ENCODE results near the gene S100A8.

The S100A8 gene

DNA sequence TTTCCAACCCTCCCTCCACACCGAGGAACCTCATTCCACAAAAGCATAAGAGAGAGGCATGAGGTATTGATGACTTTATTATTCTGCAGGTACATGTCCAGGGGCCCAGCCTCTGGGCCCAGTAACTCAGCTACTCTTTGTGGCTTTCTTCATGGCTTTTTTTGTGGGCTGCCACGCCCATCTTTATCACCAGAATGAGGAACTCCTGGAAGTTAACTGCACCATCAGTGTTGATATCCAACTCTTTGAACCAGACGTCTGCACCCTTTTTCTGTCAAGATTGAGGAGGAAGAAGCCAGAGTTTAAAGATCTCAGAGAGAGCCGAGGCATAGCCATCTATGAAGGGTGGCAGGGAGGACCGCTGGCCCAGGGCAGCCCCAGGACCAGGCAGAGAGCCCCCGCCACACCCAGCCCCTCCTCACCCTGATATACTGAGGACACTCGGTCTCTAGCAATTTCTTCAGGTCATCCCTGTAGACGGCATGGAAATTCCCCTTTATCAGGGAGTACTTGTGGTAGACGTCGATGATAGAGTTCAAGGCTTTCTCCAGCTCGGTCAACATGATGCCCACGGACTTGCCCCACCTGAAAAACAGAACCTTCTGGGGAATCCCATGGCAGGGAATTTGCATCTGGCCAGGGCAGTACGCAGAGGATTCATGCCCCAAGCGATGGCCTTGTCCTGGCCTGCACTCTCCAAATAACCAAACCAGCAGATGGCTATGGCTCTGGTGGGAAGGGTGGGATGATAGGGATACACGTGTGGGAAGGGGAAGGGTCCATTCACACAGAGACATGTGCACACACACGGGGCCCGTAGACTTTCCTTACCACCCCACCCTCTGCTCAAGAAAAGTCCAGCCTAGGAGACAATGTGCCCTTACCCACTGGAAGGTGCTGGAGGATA, 647 bp downstream of the S100A8 start:
- WGBS, 2 experiments (ENCODE audit: insufficient coverage in 2 of 2): 85 to 86% methylated on average over 10 to 13 of the region's 17 CpGs
- no peak overlapping the region for H3K27ac ChIP-seq (ENCODE audit: low read depth, low read length, severe bottlenecking)

DNA sequence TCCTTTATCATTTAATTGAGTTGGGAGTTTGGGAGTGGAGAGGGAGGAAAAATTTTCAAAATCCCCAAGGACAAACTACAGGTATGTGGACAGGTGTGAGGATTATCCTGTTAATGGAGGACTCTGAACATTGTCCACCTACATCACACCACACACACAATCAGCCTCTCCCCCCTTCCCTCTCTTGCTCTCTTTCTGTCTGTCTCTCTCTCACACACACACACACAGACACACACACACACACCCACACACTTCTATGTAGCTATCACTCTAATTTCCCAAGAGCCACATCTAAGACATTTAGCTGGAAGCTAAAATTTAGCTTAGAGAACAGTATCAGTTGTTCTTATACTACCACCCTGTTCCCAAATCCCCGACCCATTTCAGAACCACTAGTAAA, 1.5 kb downstream of the S100A8 start:
- H3K27ac ChIP-seq (ENCODE audit: low read depth, low read length, severe bottlenecking): no peak overlapping the region
- WGBS, 2 experiments (ENCODE audit: insufficient coverage in 2 of 2): no CpG with 5 or more reads among the region's 1 CpG
- no peaks in the 10 kb centered on the region for H3K4me1 ChIP-seq (ENCODE audit: control insufficient read depth, insufficient read depth, low read length, poor library complexity, severe bottlenecking)
- H3K9me3 ChIP-seq (ENCODE audit: control insufficient read depth, low read length): no peaks in the 10 kb centered on the region
- no peaks in the 10 kb centered on the region for H3K36me3 ChIP-seq (ENCODE audit: control insufficient read depth, insufficient read depth, low read length)
- H3K4me3 ChIP-seq (ENCODE audit: extremely low read depth, insufficient read depth, low read length, poor library complexity, severe bottlenecking): no peak overlapping the region

More for the DNA sequence above, 647 bp downstream of the S100A8 start:
- no peaks in the 10 kb centered on the region for H3K9me3 ChIP-seq (ENCODE audit: control insufficient read depth, low read length)
- H3K4me1 ChIP-seq (ENCODE audit: control insufficient read depth, insufficient read depth, low read length, poor library complexity, severe bottlenecking): no peaks in the 10 kb centered on the region
- no peaks in the 10 kb centered on the region for H3K36me3 ChIP-seq (ENCODE audit: control insufficient read depth, insufficient read depth, low read length)
- no peak overlapping the region for H3K4me3 ChIP-seq (ENCODE audit: extremely low read depth, insufficient read depth, low read length, poor library complexity, severe bottlenecking)

DNA sequence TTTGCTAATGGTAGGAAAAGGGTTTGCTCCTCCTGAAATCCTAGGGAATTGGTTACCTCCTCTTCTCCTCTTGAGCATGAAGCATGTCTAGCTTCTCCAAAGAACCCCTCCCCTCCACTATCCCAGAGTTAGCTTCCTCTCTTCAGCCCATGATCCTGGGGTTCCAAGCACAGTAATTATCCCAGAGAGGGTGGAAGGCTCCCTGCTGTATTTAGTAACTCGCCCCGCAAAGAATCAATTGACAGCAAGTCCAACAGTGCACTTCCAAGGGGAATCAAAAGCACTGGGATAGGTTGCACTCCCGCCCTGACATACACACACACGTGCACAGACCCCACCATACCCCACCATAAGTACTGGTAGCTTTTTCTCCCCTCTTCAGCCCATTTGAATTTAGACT, 3.1 kb downstream of the S100A8 start:
- Histone ChIP-seq H3K27ac (ENCODE audit: low read depth, low read length, severe bottlenecking) (no peak overlapping the region), H3K4me3 (ENCODE audit: extremely low read depth, insufficient read depth, low read length, poor library complexity, severe bottlenecking) (no peak overlapping the region), H3K9me3 (ENCODE audit: control insufficient read depth, low read length) (no peaks in the 10 kb centered on the region), H3K36me3 (ENCODE audit: control insufficient read depth, insufficient read depth, low read length) (no peaks in the 10 kb centered on the region), H3K4me1 (ENCODE audit: control insufficient read depth, insufficient read depth, low read length, poor library complexity, severe bottlenecking) (no peaks in the 10 kb centered on the region)
- 68% methylated on average over 4 of the region's 4 CpGs; no CpG with 5 or more reads in 1 of the 2 experiments for WGBS, 2 experiments (ENCODE audit: insufficient coverage in 2 of 2)

DNA sequence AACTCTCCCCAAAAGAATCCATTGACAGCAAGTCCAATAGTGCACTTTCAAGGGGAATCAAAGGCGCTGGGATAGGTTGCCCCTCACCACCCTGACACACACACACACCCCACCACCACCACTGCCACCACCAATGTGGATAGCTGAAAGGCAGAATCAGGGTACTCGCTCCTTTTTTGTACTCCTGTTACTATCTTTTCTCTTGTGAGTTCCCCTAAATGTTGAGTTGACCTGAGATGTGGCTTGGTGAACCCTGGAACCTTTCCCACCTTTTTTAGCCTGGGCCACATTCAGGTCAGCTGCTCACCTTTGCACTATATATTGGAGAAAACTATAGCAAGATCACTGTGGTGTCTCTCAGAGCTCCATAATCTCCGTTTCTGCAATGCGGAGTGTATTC, 3.9 kb downstream of the S100A8 start:
- no peak overlapping the region for H3K4me3 ChIP-seq (ENCODE audit: extremely low read depth, insufficient read depth, low read length, poor library complexity, severe bottlenecking)
- H3K27ac ChIP-seq (ENCODE audit: low read depth, low read length, severe bottlenecking): no peak overlapping the region
- no peaks in the 10 kb centered on the region for H3K4me1 ChIP-seq (ENCODE audit: control insufficient read depth, insufficient read depth, low read length, poor library complexity, severe bottlenecking)
- no peaks in the 10 kb centered on the region for H3K36me3 ChIP-seq (ENCODE audit: control insufficient read depth, insufficient read depth, low read length)
- H3K9me3 ChIP-seq (ENCODE audit: control insufficient read depth, low read length): no peaks in the 10 kb centered on the region
- 92 to 96% methylated on average over 2 to 4 of the region's 4 CpGs for WGBS, 2 experiments (ENCODE audit: insufficient coverage in 2 of 2)

DNA sequence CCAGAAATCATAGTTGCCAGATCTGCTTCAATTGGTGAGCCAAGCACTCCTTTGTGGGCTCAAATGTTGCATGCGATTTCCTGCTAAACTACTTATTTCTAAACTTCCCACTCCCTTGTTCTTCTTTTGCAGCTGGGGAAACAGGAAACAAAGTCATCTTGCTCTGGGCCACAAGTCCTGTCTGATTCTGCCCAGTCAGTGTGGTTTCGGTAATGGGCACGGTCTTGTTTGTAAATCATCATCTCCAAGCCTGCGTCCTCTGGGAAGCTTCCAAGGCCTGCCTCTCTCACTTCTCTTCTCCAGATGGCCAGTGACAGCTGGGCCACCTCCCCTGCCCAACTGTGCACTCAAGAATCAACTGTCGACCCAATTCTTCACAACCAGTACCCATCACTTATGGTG, 4.4 kb downstream of the S100A8 start:
- Histone ChIP-seq H3K4me1 (ENCODE audit: control insufficient read depth, insufficient read depth, low read length, poor library complexity, severe bottlenecking) (no peaks in the 10 kb centered on the region), H3K36me3 (ENCODE audit: control insufficient read depth, insufficient read depth, low read length) (no peaks in the 10 kb centered on the region), H3K27ac (ENCODE audit: low read depth, low read length, severe bottlenecking) (no peak overlapping the region), H3K4me3 (ENCODE audit: extremely low read depth, insufficient read depth, low read length, poor library complexity, severe bottlenecking) (no peak overlapping the region), H3K9me3 (ENCODE audit: control insufficient read depth, low read length) (no peaks in the 10 kb centered on the region)
- 90 to 91% methylated on average over 4 to 5 of the region's 5 CpGs for WGBS, 2 experiments (ENCODE audit: insufficient coverage in 2 of 2)

DNA sequence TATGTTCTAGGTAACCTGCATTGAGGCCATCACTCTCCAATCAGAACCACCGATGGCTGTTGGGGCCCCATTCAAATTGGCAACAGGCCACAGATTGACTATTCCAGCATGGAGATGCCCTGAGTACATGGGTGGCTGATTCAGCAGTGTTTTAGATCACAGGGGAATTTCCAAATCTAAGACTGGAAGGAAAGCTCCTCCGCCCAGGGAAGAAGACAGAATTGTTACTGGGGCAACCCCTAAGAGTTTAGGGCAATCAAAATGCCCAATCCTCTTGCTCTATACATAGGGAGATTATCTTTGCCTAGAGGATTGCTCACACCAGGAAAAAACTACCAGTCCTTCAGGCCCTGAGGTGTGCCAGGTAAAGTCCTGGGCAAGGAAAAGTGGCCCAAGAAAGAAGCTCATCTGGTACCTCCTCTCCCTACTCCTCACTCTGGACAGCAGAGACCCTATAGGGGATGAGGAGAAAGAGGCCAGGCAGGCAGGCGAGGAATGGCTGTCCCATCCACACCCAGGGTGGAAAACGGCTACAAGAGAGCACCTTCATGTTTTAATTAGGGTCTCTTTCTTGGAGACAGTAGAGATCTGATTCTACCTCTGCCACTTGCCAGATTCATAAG, 5.8 kb downstream of the S100A8 start:
- no peaks in the 10 kb centered on the region for H3K9me3 ChIP-seq (ENCODE audit: control insufficient read depth, low read length)
- 71 to 83% methylated on average over 2 to 4 of the region's 4 CpGs for WGBS, 2 experiments (ENCODE audit: insufficient coverage in 2 of 2)
- no peaks in the 10 kb centered on the region for H3K4me1 ChIP-seq (ENCODE audit: control insufficient read depth, insufficient read depth, low read length, poor library complexity, severe bottlenecking)
- H3K36me3 ChIP-seq (ENCODE audit: control insufficient read depth, insufficient read depth, low read length): no peaks in the 10 kb centered on the region
- H3K4me3 ChIP-seq (ENCODE audit: extremely low read depth, insufficient read depth, low read length, poor library complexity, severe bottlenecking): no peak overlapping the region
- H3K27ac ChIP-seq (ENCODE audit: low read depth, low read length, severe bottlenecking): no peak overlapping the region

DNA sequence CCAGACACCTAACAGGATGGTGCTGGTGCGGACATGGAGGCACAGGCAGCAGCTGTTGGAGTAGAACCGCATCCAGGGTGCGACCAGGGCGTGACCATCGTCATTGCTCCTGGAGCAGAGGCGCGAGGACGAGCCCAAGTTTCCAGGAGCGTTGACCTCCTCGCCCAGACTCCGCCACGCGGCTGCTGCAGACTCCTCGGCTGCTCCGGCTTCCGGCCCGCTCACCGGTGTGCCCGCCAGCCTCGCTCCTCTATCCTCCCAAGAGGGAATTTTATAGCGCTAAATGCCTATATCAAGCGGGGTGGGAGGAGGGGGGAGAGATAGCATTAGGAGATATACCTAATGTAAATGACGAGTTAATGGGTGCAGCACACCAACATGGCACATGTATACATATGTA, 10.2 kb downstream of the S100A8 start:
- 93 to 96% methylated on average over 16 to 20 of the region's 23 CpGs for WGBS, 2 experiments (ENCODE audit: insufficient coverage in 2 of 2)

DNA sequence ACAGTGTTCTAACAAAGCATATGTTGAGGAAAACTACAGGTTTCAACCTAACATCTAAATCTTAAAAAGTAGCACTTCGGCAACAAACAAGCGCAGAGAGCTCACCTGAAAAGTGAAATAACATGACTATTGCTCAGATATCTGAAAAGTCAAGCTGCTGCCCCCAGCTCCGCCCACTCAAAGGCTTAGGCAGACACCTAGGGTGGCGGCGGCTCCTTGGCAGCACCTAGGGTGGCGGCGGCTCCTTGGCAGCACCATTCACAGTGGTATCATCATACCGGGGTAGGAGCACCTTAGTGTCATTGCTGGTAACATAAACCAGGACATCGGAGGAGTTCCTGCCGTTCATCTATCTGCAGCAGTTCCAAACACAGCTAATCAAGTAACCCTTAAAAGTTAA, 11.3 kb downstream of the S100A8 start:
- Histone ChIP-seq H3K4me1 (ENCODE audit: control insufficient read depth, insufficient read depth, low read length, poor library complexity, severe bottlenecking) (no peaks in the 10 kb centered on the region), H3K4me3 (ENCODE audit: extremely low read depth, insufficient read depth, low read length, poor library complexity, severe bottlenecking) (no peak overlapping the region), H3K27ac (ENCODE audit: low read depth, low read length, severe bottlenecking) (no peak overlapping the region), H3K36me3 (ENCODE audit: control insufficient read depth, insufficient read depth, low read length) (no peaks in the 10 kb centered on the region), H3K9me3 (ENCODE audit: control insufficient read depth, low read length) (no peaks in the 10 kb centered on the region)
- WGBS, 2 experiments (ENCODE audit: insufficient coverage in 2 of 2): 86 to 94% methylated on average over 6 to 8 of the region's 10 CpGs

More for the DNA sequence above, 10.2 kb downstream of the S100A8 start:
- H3K36me3 ChIP-seq (ENCODE audit: control insufficient read depth, insufficient read depth, low read length): no peaks in the 10 kb centered on the region
- H3K4me1 ChIP-seq (ENCODE audit: control insufficient read depth, insufficient read depth, low read length, poor library complexity, severe bottlenecking): no peaks in the 10 kb centered on the region
- no peaks in the 10 kb centered on the region for H3K9me3 ChIP-seq (ENCODE audit: control insufficient read depth, low read length)
- no peak overlapping the region for H3K4me3 ChIP-seq (ENCODE audit: extremely low read depth, insufficient read depth, low read length, poor library complexity, severe bottlenecking)
- H3K27ac ChIP-seq (ENCODE audit: low read depth, low read length, severe bottlenecking): no peak overlapping the region

DNA sequence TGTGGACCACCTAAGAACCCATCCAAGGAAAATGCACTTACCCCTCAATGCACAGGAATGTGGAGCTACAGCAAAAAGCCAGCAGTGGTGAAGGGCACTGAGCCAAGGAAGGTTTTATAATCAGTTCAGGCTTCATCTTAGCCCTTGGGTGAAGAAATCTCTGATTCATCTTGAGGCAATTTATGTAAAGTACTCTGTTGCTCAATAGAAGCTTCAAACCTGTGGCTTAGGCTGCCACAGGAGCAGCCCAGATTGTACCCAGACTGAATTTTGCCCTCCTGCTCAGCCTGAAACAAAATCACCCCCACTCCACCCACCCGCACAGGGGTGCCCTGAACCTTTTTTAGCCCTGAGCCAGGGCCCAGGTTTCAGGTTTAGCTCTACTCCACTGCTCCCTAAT, 15.4 kb downstream of the S100A8 start, which contains the start of gene S100A12:
S100A12 (minus strand) TSS at position 111 of the 400 bp plus-strand sequence. CDS start 1,029 bp downstream, outside the sequence.
- H3K4me1 ChIP-seq (ENCODE audit: control insufficient read depth, insufficient read depth, low read length, poor library complexity, severe bottlenecking): no peaks in the 10 kb centered on the region
- no peak within 1 kb of the TSS for H3K4me3 ChIP-seq (ENCODE audit: extremely low read depth, insufficient read depth, low read length, poor library complexity, severe bottlenecking)
- no peaks in the 10 kb centered on the region for H3K9me3 ChIP-seq (ENCODE audit: control insufficient read depth, low read length)
- no peak within 1 kb of the TSS for H3K27ac ChIP-seq (ENCODE audit: low read depth, low read length, severe bottlenecking)
- WGBS, 2 experiments (ENCODE audit: insufficient coverage in 2 of 2): 100% methylated on average over 1 of the region's 1 CpG; no CpG with 5 or more reads in 1 of the 2 experiments
- H3K36me3 ChIP-seq (ENCODE audit: control insufficient read depth, insufficient read depth, low read length): no peaks in the 10 kb centered on the region

DNA sequence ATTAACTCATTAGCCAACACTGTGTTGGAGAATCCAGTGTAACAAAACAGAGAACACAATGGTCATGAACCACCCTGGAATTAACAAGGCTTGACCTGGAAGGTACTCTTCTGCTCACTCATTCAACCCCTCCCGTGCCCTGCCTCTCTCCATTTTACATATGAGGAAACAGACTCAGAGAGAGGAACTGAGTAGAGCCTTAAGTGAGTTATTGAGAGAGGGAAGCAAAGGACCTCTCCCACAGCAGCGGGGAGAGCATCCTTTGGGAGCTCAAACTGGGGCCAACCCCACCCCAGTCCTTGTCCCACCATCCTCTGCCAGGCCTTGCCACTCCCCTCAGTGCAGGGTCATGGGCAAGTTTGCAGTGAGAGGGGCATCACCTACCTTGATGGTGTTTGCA, 16.8 kb downstream of the S100A8 start:
- no peaks in the 10 kb centered on the region for H3K36me3 ChIP-seq (ENCODE audit: control insufficient read depth, insufficient read depth, low read length)
- H3K9me3 ChIP-seq (ENCODE audit: control insufficient read depth, low read length): no peaks in the 10 kb centered on the region
- WGBS, 2 experiments (ENCODE audit: insufficient coverage in 2 of 2): 100% methylated on average over 1 of the region's 2 CpGs; no CpG with 5 or more reads in 1 of the 2 experiments
- H3K4me3 ChIP-seq (ENCODE audit: extremely low read depth, insufficient read depth, low read length, poor library complexity, severe bottlenecking): no peak overlapping the region
- no peaks in the 10 kb centered on the region for H3K4me1 ChIP-seq (ENCODE audit: control insufficient read depth, insufficient read depth, low read length, poor library complexity, severe bottlenecking)
- no peak overlapping the region for H3K27ac ChIP-seq (ENCODE audit: low read depth, low read length, severe bottlenecking)

DNA sequence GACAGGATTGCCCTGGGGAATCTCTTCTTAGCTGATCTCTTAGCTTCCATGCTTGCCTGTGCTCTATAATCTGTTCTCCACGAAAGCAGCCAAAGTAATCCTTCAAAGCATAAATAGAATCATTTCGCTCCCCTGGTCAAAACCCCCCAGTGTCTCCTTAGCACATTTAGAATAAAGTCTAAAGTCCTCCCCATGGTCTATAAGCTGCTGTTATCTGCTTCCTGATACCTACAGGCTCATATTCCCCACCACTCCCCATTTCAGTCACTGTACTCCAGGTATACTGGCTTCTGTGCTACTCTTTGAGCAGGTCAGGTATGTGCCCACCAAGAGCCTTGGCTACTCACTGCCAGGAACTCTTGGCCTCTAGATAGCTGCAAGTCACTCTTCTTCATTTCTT, 18.3 kb downstream of the S100A8 start:
- Histone ChIP-seq H3K9me3 (ENCODE audit: control insufficient read depth, low read length) (no peaks in the 10 kb centered on the region), H3K4me3 (ENCODE audit: extremely low read depth, insufficient read depth, low read length, poor library complexity, severe bottlenecking) (no peak overlapping the region), H3K27ac (ENCODE audit: low read depth, low read length, severe bottlenecking) (no peak overlapping the region), H3K36me3 (ENCODE audit: control insufficient read depth, insufficient read depth, low read length) (no peaks in the 10 kb centered on the region), H3K4me1 (ENCODE audit: control insufficient read depth, insufficient read depth, low read length, poor library complexity, severe bottlenecking) (no peaks in the 10 kb centered on the region)
- WGBS, 2 experiments (ENCODE audit: insufficient coverage in 2 of 2): 86 to 97% methylated on average over 1 to 2 of the region's 2 CpGs

Data from mesodermal cell (in vitro differentiated cells).